Right lobe of liver (tissue), 4 donors: ENCODE results near the gene VSTM4.
A peak's percentile ranks its signal among the peaks of the same experiment; 100 is the strongest.

ENCODE experiments used
- POLR2A ChIP-seq: fragments of 450-650 bp; IDR thresholded peaks from one replicate; pipeline ENCODE4 v1.6.1; 2017; ENCODE audit warnings: antibody characterized with exemption, mild to moderate bottlenecking
- TF ChIP-seq, protein P1 (sequence below), 4 donors: fragments of 200-600 bp in 3 of 4; fragments of 450-650 bp in 1 of 4; IDR thresholded peaks; one replicate each; pipeline versions ENCODE4 v1.5.1 to v1.8.0; 2016 to 2022; ENCODE audit warnings: antibody characterized with exemption in 4 of 4, mild to moderate bottlenecking in 2 of 4
- donor health status: DM: no; HTN: no; CAD: no.
- donor health status: DM: no; HTN: no; CAD: no.
- donor health status: DM: no; HTN: yes; CAD: no.

- TF ChIP-seq, protein P1, sequence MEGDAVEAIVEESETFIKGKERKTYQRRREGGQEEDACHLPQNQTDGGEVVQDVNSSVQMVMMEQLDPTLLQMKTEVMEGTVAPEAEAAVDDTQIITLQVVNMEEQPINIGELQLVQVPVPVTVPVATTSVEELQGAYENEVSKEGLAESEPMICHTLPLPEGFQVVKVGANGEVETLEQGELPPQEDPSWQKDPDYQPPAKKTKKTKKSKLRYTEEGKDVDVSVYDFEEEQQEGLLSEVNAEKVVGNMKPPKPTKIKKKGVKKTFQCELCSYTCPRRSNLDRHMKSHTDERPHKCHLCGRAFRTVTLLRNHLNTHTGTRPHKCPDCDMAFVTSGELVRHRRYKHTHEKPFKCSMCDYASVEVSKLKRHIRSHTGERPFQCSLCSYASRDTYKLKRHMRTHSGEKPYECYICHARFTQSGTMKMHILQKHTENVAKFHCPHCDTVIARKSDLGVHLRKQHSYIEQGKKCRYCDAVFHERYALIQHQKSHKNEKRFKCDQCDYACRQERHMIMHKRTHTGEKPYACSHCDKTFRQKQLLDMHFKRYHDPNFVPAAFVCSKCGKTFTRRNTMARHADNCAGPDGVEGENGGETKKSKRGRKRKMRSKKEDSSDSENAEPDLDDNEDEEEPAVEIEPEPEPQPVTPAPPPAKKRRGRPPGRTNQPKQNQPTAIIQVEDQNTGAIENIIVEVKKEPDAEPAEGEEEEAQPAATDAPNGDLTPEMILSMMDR (IDR thresholded peaks at IDR 0.05) = peak; percentile 6 to 29 (median 14)
- no peak for TF ChIP-seq POLR2A
Measured at GRCh38 chr10:49028639-49029038, 86.7 kb downstream of the VSTM4 start.
